HEK293 (cell line): ENCODE data around the gene LDLRAD4.
A peak's percentile ranks its signal among the peaks of the same experiment; 100 is the strongest.

Experiments
- CTCF ChIA-PET: fragments of 350-600 bp; formaldehyde crosslinking; extraction: SDS; loops from one replicate; lab custom pipeline; 2021; ENCODE audit warnings: antibody characterized with exemption; lab: Yijun Ruan, JAX
- POLR2A ChIA-PET: fragments of 300-600 bp; formaldehyde crosslinking; extraction: SDS; loops from one replicate; lab custom pipeline; 2020; ENCODE audit warnings: antibody characterized with exemption, inconsistent platforms; lab: Yijun Ruan, JAX
- H3K27ac ChIP-seq: fragments of 200-500 bp; sonication (Bioruptor generic); 2 replicates; pipeline ENCODE4 v1.5.1; 2014; ENCODE audit warnings: low read depth, low read length, control low read depth, inconsistent platforms; ENCODE audit errors: extremely low read depth
- H3K36me3 ChIP-seq, 2 experiments: fragments of 200-500 bp in 1 of 2; sonication (Bioruptor generic) in 1 of 2; 1 replicate in 1 of 2; 2 replicates in 1 of 2; pipeline ENCODE4 v1.5.1; 2014 to 2017; ENCODE audit warnings: inconsistent platforms in 2 of 2, low read length in 2 of 2; ENCODE audit not compliant: control insufficient read depth in 2 of 2, insufficient read depth in 1 of 2
- H3K4me1 ChIP-seq: fragments of 200-500 bp; sonication (Bioruptor generic); 2 replicates; pipeline ENCODE4 v1.5.1; 2014; ENCODE audit warnings: mild to moderate bottlenecking, low read length, inconsistent platforms; ENCODE audit not compliant: control insufficient read depth, insufficient read depth
- H3K4me3 ChIP-seq: 2 replicates; pipeline ENCODE4 v1.5.1; 2011; ENCODE audit warnings: low read depth, mild to moderate bottlenecking, control low read depth, low read length, moderate library complexity
- H3K9me3 ChIP-seq: fragments of 200-500 bp; sonication (Bioruptor generic); 2 replicates; pipeline ENCODE4 v1.5.1; 2014; ENCODE audit warnings: low read depth, low read length, inconsistent platforms; ENCODE audit not compliant: control insufficient read depth, insufficient read depth
- BCL6B ChIP-seq: fragments of 450-650 bp; formaldehyde crosslinking; IDR thresholded peaks from 2 replicates; pipeline ENCODE4 v1.5.1; 2017; ENCODE audit warnings: missing biosample characterization, missing genetic modification characterization
- GLIS1 ChIP-seq: fragments of 450-650 bp; formaldehyde crosslinking; IDR thresholded peaks from 2 replicates; pipeline ENCODE4 v1.5.1; 2016; ENCODE audit warnings: missing biosample characterization, missing genetic modification characterization
- GLIS2 ChIP-seq: fragments of 450-650 bp; formaldehyde crosslinking; IDR thresholded peaks from 2 replicates; pipeline ENCODE4 v1.5.1; 2016; ENCODE audit warnings: missing biosample characterization, missing genetic modification characterization
- KLF17 ChIP-seq: fragments of 450-650 bp; formaldehyde crosslinking; IDR thresholded peaks from 2 replicates; pipeline ENCODE4 v1.5.1; 2016; ENCODE audit warnings: missing biosample characterization, missing genetic modification characterization
- SP2 ChIP-seq: fragments of 450-650 bp; formaldehyde crosslinking; IDR thresholded peaks from 2 replicates; pipeline ENCODE4 v1.5.1; 2016; ENCODE audit warnings: missing biosample characterization, missing genetic modification characterization
- SP3 ChIP-seq: fragments of 450-650 bp; formaldehyde crosslinking; IDR thresholded peaks from 2 replicates; pipeline ENCODE4 v1.5.1; 2016; ENCODE audit warnings: missing biosample characterization, missing genetic modification characterization
- SP7 ChIP-seq: fragments of 450-650 bp; formaldehyde crosslinking; IDR thresholded peaks from 2 replicates; pipeline ENCODE4 v1.5.1; 2016; ENCODE audit warnings: missing biosample characterization, missing genetic modification characterization
- ZBTB48 ChIP-seq: fragments of 450-650 bp; formaldehyde crosslinking; IDR thresholded peaks from 2 replicates; pipeline ENCODE4 v1.5.1; 2016; ENCODE audit warnings: missing biosample characterization, missing genetic modification characterization
- ZFHX2 ChIP-seq: fragments of 450-650 bp; formaldehyde crosslinking; conservative IDR thresholded peaks from 2 replicates; pipeline ENCODE4 v1.5.1; 2016; ENCODE audit warnings: missing biosample characterization, missing genetic modification characterization
- ZFP3 ChIP-seq: fragments of 450-650 bp; formaldehyde crosslinking; IDR thresholded peaks from 2 replicates; pipeline ENCODE4 v1.5.1; 2016; ENCODE audit warnings: low read depth, missing biosample characterization, missing genetic modification characterization
- ZFP37 ChIP-seq: fragments of 450-650 bp; formaldehyde crosslinking; IDR thresholded peaks from 2 replicates; pipeline ENCODE4 v1.5.1; 2016; ENCODE audit warnings: missing biosample characterization, missing genetic modification characterization
- ZNF302 ChIP-seq: fragments of 450-650 bp; formaldehyde crosslinking; IDR thresholded peaks from 2 replicates; pipeline ENCODE4 v1.5.1; 2016; ENCODE audit warnings: missing biosample characterization, missing genetic modification characterization, low read depth
- ZNF341 ChIP-seq: fragments of 450-650 bp; formaldehyde crosslinking; IDR thresholded peaks from 2 replicates; pipeline ENCODE4; 2016; ENCODE audit warnings: low read depth, missing biosample characterization, missing genetic modification characterization
- ZNF391 ChIP-seq: fragments of 450-650 bp; formaldehyde crosslinking; IDR thresholded peaks from 2 replicates; pipeline ENCODE4 v1.5.1; 2016; ENCODE audit warnings: low read depth, missing biosample characterization, missing genetic modification characterization, borderline replicate concordance
- ZNF394 ChIP-seq: fragments of 450-650 bp; formaldehyde crosslinking; IDR thresholded peaks from 2 replicates; pipeline ENCODE4 v1.5.1; 2016; ENCODE audit warnings: missing biosample characterization, missing genetic modification characterization, mild to moderate bottlenecking, moderate library complexity, borderline replicate concordance
- ZNF501 ChIP-seq: fragments of 450-650 bp; formaldehyde crosslinking; IDR thresholded peaks from 2 replicates; pipeline ENCODE4 v1.5.1; 2016; ENCODE audit warnings: missing biosample characterization, missing genetic modification characterization
- ZNF510 ChIP-seq: fragments of 450-650 bp; formaldehyde crosslinking; IDR thresholded peaks from 2 replicates; pipeline ENCODE4 v1.5.1; 2018; ENCODE audit warnings: mild to moderate bottlenecking, missing genetic modification characterization, missing biosample characterization; ENCODE audit not compliant: insufficient replicate concordance
- ZNF544 ChIP-seq: fragments of 450-650 bp; formaldehyde crosslinking; IDR thresholded peaks from 2 replicates; pipeline ENCODE4 v1.5.0; 2017; ENCODE audit warnings: missing biosample characterization, missing genetic modification characterization
- ZNF548 ChIP-seq: fragments of 450-650 bp; formaldehyde crosslinking; IDR thresholded peaks from 2 replicates; pipeline ENCODE4 v1.5.1; 2016; ENCODE audit warnings: missing biosample characterization, missing genetic modification characterization
- ZNF596 ChIP-seq: fragments of 450-650 bp; IDR thresholded peaks from 2 replicates; pipeline ENCODE4 v1.5.0; 2018; ENCODE audit warnings: missing biosample characterization, mild to moderate bottlenecking, missing genetic modification characterization, moderate library complexity
- ZNF600 ChIP-seq: fragments of 450-650 bp; formaldehyde crosslinking; IDR thresholded peaks from 2 replicates; pipeline ENCODE4 v1.5.1; 2016; ENCODE audit warnings: missing biosample characterization, missing genetic modification characterization

Gene LDLRAD4

DNA sequence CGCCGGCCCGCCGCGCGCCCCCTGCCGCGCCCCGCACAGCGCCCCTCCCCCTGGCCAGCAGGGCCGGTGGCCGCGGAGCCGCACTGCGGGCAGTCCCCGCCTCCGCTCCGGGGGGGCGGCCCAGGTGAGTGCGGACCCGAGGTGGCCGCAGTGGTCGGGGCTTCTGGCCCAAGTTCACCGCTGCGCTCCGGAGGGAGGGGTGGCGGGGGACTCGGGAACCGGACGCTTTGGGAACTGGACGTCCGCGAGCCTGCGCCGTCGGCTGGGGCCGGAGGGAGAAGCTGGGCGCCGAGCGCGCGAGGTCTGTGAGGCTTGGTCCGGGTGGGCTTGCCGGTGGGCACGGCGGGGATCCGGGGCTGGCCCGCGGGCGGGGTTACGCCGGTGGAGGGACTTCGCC, 591 bp upstream of the LDLRAD4 start (continued):
- TF ChIP-seq GLIS2 (tag by site-specific recombination) (peak; percentile 63), ZNF501 (tag by site-specific recombination) (peak; percentile 45; the same call in 1 of the 2 replicates), SP2 (tag by site-specific recombination) (peak; percentile 42), GLIS1 (tag by site-specific recombination) (peak; percentile 68), ZNF548 (tag by site-specific recombination) (no peak), SP3 (tag by site-specific recombination) (peak; percentile 40; the same call in 1 of the 2 replicates), ZNF394 (tag by site-specific recombination) (peak; percentile 82), ZNF341 (peak; percentile 21; the same call in 1 of the 2 replicates), ZNF600 (0 out of 2 replicates have a peak, but pooled peaks have one; percentile 25), ZFP37 (tag by site-specific recombination) (peak; percentile 46; the same call in 1 of the 2 replicates), ZNF544 (tag by site-specific recombination) (no peak), ZNF391 (tag by site-specific recombination) (no peak), ZNF510 (no peak), KLF17 (0 out of 2 replicates have a peak, but pooled peaks have one; percentile 14)

DNA sequence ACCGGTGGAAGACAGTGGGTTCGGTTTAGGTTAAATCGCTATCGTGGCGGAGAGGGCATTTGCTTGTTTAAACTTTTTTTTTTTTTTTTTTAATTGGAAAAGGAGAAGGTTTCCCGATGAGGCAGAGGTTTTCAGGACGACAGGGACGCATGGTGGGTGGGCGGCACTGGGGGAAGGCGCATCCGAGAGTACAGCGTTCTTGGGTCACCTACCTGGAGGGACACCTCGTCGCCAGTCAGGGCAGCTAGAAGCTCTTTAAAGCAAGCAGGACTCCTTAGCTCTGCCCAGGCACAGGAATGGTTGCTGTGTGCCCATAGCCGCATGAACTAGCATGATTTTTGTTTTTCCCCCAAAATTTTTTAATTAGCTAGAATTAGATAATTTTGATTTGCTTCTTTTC, 437 bp downstream of the LDLRAD4 start:
- H3K9me3 ChIP-seq, result no peaks in the 10 kb centered on the region
- CTCF ChIA-PET, result interaction anchor here (0.6 to 1.2 kb wide), 3 partner anchors 27 to 402 kb away, joined by 3 read pairs; no protein-coding TSS in a partner anchor
- peak overlapping the region; percentile 86; the same call in 1 of the 2 replicates for H3K27ac ChIP-seq
- POLR2A ChIA-PET, result interaction anchor here (0.5 to 1.6 kb wide), 4 partner anchors 83 to 967 kb away, joined by 3 to 4 read pairs (median 4); no protein-coding TSS in a partner anchor
- peak overlapping the region; percentile 71 for H3K4me3 ChIP-seq
- TF ChIP-seq ZFHX2 (tag by site-specific recombination), result peak; percentile 9; the same call in 1 of the 2 replicates
- no peak for TF ChIP-seq ZNF302 (tag by site-specific recombination)
- H3K36me3 ChIP-seq, result no peaks in the 10 kb centered on the region
- peaks cover 55% of the 10 kb centered on the region for H3K4me1 ChIP-seq

- Histone ChIP-seq H3K36me3 (no peaks in the 10 kb centered on the region), H3K4me3 (no peak overlapping the region), H3K9me3 (no peaks in the 10 kb centered on the region), H3K4me1 (peaks cover 55% of the 10 kb centered on the region), H3K27ac (peak overlapping the region; percentile 17; the same call in 1 of the 2 replicates)
- ChIA-PET CTCF (interaction anchor here (0.6 to 1.1 kb wide), 3 partner anchors 26 to 509 kb away, joined by 3 read pairs; no protein-coding TSS in a partner anchor), POLR2A (interaction anchor here (1.6 kb wide), 1 partner anchor 282 kb away, joined by 4 read pairs; no protein-coding TSS in a partner anchor)
- TF ChIP-seq ZNF596 (no peak), SP7 (tag by site-specific recombination) (no peak), ZBTB48 (tag by site-specific recombination) (no peak), BCL6B (tag by site-specific recombination) (no peak), ZFP3 (no peak)
These were observed 1.1 kb downstream of the LDLRAD4 start for GRCh38 chr18:13219593-13220159.
